CD4-positive, alpha-beta T cell treated with Interleukin-1 beta for 1 hour (primary cell): ENCODE measurements around the gene RAB17.

Experiments used
- DNase-seq, 2 donors: peaks; one replicate each; pipeline ENCODE4 v3.0.0-alpha.2; 2020 to 2022

The RAB17 gene

DNA sequence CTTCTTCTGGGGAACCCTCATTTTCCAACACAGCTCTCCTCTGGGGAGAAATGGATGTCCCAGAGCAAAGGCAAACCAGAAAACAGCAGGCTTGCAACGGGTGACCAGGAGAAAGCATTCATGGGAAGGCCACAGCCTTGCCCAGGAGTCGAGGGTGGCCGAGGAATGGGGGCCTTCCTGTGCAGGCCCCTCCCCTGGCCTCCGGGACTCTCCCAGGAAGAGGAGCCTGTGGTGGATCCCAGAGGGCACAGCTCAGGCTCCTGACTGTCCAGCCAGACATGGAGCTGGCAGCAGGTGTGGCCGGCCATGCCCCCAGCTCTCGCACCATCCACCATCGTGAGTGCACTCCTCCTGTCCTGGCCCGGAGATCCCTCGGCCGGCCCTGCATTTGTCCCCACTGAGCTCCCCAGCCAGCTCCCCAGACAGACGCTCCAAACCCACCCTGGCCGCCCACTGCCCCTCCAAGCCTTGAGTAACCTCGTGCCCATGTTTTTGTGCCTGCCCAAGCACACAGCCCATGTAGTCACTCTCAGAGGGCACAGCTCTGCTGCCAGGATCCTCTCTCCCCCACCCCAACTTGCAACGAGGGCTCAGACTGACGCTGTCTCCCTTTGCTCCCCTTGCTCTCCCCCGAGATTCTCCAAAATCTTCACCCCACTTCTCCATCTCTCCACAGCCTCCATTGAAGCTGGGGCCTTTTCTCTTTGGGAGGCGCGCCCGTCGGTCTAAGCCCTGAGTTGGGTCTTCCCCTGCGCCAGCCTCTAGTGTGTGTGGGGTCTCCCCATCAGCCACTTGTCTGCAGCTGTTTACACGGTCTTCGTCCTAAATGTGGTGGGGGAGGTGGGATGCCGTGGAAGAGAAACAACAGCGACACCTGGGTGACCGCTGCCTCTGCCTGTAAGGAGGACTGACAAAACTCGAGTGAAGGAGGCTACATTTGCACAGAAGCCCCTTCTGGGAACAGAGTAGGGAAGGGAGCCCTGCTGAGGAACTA, 14.4 kb downstream of the RAB17 start:
- DNase-seq, result no peak

DNA sequence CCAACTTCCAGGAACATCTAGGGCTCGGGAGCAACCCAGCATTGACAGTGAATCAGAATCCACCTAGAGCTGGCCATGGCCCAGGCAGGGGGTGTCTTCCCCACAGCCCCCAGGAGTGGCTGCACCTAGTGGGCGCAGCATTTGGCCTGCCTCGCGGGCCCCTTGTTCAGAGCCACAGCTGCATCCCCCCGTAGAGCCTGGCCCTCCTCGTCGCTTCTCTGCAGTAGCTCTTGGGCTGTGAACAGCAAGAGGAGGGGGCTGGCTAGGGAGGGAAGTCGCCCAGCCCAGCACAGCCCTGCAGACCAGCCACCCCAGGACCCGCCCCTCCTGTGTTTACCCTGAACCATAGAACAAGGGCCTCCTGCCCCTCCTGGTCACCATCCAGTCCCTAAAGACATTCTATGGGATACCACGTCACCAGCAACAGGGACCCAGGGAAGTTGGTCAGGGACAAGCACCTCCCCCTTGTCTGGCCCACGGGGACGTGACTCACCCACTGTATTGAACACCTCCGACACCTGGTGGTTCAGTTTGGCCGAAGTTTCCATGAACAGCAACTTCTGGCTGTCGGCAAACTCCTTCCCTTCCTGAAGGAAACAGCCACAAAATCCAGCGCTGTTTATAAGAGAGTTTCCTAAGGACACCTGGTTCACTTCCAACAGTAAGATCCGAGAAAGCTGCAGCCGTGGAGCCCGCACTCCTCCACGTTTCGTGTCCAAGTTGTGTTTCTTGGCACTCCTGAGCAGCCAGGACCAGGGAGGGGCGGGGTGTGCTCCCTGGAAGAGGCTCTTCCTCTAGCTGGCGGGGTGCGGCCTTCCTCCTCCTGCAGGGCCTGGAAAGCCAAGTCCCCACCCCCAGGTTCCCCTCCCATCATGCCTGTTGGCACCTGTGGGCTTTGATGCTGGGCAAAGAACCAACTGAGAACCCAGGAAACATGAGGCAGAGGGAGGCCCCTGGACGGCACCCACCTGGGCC, 15.4 kb downstream of the RAB17 start:
- no peak for DNase-seq

DNA sequence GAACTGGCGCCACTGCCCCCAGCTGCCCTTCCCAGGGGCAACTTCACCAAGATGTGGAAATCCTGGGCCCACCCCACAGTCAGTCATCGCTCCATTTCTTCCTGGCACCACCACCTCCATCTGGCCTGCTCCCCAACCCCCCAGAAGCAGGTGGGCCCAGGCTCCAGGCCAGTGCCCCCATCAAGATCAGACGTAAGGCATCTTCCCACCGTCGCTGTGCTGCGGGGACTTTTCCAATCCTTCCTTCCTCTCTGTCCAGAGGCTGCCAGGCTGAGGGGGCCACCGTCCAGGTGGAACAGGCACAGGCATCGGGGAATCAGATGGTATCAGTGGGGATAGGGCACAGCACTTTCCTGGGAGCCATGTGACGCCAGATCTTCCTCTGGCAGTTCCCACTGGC, 16.1 kb downstream of the RAB17 start:
- no peak for DNase-seq

DNA sequence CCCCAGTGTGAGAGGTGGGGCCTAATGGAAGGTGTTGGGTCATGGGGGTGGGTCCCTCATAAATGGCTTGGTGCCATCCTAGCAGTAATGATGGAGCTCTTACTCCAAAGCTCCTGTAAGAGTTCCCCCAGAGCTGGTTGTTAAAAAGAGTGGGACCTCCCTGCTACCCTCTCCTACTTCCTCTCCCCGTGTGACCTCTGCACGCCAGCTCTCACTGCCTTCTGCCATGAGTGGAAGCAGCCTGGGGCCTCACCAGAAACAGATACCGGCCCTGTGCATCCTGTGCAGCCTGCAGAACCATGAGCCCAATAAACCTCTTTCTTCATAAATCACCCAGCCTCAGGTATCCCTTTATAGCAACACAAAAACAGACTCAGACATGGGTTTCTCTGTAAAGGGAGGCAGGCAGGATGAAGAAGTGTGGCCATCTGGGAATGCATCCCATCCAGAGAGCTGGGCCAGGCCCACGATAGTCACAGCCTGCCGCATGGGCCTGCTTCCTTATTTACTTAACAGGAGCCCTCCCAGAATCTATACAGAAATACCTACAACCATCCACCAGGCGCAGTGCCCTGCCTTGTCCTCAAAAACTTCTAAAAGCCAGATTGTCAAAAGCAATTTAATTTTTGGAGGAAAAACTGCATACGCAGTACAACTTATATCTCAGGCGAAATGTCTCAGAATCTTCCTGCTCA, 16.7 kb downstream of the RAB17 start:
- DNase-seq, result no peak

DNA sequence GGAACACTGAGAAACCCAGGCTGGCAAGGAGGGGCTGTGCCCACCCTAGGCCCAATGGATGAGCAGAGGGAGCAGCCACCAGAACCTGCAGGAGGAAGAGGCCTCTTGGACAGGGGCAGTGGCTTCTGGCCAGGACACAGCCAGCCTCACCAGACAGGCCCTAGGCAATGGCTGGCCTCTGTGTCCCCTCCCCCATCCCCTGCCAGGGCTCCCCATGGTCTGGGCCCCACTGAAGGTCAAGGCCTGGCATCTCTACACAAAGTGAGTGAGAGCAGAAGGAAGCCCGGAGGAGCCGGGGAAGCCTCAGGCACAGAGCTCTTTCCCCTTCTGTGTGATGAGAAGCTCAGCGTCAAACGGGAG, 17.8 kb downstream of the RAB17 start:
- DNase-seq, result no peak

DNA sequence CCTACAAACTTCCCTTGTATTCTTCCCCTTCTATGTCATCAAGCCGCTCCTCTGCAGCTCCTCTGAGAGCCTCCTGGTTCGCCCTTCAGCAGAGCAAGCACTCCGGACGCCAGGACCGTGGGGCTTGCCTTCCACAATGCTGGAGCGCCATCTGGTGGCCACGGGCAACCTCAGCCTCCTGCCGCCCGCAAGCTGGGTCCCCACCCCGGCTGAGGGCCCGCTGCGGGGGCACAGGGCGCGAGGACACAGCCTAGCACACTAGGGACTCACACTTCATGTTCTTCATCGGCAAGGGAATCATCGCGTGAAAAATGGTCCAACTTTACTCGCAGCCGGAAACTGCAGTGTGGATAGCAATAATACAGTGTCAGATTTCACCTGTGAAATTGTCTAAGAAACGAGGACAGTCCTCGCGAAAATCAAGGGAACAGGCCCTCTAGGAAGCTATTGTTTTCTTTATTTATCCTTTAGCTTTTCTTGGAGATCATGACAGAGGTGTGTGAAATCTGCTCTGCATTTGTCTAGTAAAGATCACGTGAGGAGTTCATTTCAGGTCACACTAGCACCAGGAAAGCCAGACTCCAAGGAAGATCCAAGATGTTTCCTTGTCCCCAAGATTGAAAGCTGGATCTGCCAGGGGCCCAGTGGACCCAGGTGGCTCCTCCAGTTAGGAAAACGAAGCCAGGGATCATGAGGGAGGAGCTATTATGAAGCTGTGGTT, 18.4 kb downstream of the RAB17 start:
- peak; percentile 80 to 84 for DNase-seq

DNA sequence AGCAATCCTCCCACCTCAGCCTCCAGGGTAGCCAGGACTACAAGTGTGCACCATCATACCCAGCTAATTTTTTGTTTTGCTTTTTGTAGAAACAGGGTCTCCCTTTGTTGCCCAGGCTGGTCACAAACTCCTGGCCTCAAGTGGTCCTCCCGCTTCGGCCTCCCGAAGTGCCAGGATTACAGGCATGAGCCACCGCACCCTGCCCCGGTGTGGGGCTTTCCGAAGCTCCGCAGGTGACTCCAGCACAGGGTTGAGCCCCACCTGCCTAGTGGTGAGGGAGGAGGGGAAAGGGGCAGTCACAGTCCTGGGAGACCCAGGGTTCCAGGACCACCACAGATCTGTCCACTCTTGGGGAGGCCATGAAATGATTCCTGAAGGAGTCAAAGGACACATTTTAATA, 19.0 kb downstream of the RAB17 start:
- no peak for DNase-seq

DNA sequence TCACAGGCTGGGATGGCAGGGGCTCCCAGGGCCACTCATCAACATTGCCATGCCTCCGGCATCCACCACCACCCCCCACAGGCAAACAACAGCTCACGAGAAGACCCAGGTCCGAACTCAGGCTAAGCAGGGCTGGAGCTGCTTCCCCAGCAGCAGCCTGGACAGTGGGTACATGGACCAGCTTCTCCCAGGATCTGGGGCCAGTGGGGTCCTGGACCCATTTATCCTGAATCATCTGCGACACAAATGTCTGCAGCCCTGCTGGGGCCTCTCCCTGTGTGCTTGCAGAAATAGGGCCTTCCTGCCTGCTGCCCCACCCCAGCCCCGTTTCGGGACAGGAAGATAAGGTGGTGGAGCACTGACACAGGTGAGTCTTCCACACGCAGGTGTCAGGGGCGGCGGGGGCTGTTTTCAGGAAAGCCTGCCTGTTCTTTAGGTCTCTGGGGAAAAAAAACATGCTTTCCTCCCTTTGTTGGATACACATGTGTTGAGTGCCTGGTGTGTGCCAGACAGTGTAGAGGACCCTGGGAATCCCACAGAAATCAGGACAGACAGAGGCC, 19.7 kb downstream of the RAB17 start:
- DNase-seq, result no peak

DNA sequence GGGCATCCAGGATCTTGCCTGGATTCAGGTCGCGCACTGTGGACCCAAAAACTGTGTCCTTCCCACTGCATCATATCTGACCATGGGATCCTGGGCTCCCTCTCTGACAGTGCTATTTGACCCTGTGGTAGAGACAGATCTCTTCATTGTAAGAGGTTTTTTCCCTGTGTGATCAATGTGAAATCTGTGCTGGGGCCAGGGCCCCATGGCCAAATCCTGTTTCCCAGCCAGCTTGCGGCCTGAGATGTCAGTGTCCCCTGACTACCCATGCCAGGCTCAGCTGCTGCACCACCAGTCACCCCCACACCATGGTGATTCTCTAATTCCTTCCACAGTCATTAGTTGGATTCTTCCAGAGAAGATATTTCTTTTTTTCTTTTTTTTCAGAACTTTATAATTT, 20.6 kb downstream of the RAB17 start:
- no peak for DNase-seq

DNA sequence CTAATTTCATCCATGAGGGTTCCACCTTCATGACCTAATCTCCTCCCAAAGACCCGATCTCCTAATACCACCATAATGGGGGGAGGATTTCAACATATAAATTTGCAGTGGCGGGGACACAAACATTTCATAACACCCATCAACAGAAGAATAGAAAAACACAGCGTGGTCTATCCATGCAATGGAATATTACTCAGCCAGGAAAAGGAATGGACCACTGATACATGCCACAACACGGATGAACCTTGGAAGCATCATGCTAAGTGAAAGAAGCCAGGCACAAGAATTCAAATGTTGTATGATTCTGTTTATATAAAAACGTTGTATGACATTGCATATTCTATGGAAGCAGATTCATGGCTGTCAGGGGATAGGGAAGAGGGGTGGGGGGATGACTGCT, 21.5 kb downstream of the RAB17 start:
- DNase-seq, result no peak

DNA sequence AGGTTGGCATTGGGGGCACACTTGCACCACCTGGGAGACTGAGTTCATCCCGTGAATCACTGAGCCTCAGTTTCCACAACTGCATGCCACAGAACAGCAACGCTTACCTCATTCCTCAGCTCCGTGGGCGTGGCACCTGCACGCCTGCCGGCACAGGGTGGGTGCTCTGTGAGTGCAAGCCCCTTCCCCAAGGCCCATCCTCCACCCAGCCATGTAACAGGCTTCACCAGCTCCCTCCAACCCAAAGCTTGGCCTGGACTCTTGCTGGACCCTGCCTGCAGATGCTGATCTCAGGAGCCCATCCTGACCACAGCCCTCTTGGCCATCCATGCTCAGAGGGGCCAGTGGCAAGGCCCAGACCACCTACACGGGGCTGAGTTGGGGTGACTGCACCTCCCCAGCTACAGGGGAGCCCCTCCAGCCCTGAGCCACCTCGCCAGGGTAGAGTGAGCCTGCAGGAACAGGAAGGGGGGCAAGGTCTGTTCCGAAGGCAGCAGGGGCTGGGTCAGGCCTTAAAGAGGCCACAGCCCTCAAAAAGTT, 22.3 kb downstream of the RAB17 start:
- DNase-seq, result no peak

DNA sequence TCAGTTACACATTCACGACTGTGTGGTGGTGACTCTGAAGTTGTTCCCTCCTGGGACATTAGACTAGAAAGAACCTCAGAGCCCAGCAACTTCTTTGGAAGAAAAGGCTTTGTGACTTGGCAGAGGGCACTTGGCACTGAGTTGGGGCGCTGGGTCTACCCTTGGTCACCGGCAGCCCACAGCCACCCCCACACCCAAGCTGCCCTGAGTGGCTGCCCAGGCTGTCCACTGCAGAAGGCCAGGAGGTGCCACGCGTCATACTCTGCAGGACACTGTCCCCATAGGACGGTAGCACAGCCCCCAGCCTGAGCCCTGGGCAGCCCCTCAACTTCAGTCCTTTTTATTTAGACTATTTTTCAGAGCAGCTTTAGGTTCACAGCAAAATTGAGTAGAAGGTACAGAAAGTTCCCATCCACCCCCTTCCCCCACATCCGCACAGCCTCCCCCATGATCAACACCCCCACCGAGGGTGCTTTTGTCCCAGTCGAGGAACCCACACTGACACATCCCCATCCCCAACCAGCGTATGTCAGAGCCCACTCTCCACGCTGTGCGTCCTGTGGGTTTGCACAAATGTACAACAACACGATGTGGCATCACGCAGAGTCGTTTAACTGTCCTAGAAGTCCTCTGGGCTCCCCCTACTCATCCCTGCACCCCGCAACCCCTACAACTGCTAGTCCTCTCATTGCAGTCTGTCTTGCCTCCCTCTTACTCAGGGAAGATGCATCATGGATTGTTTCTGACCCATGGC, 23.1 kb downstream of the RAB17 start:
- no peak for DNase-seq

DNA sequence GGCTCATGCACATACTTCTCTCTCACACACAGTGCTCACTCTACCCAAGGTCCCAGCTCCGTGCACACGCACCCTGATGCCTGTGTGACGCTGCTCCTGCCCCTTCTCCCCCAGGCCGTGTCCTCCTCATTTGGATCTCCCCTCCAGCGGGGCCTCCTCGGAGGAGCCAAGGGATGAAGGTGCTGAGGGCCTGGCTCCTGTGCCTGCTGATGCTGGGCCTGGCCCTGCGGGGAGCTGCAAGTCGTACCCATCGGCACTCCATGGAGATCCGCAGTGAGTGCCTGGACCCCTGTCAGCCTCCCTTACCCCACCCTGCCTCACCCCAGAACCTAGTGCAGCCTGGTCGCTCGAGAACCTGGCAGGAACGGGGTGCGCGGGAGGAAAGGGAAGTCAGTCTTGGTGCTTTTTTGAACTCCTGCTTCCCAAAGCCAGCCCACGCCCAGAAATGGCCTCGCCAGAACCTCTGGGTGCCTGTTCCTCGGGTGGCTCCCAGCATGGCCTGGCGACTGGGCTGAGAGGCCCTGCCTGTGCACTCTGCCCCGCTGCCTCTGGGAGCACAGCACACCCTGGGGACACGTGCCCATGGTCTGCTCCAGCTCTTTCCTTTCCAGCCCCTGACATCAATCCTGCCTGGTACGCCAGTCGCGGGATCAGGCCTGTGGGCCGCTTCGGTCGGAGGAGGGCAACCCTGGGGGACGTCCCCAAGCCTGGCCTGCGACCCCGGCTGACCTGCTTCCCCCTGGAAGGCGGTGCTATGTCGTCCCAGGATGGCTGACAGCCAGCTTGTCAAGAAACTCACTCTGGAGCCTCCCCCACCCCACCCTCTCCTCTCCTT, 23.9 kb downstream of the RAB17 start, which contains the start of gene PRLH:
PRLH (plus strand) TSS at position 174 of the 835 bp plus-strand sequence; CDS start at position 174, 0 bp downstream.
- DNase-seq, result no peak

DNA sequence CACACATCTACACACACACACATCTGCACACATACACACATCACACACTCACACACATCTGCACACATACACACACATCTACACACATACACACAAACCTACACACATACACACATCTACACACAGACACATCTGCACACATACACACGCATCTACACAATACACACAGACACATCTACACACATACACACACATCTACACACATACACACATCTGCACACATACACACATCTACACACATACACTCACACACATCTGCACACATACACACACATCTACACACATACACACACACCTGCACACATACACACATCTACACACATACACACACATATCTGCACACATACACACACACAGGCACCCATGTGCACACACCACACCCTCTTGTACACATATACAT, 24.6 kb downstream of the RAB17 start:
- DNase-seq, result no peak

DNA sequence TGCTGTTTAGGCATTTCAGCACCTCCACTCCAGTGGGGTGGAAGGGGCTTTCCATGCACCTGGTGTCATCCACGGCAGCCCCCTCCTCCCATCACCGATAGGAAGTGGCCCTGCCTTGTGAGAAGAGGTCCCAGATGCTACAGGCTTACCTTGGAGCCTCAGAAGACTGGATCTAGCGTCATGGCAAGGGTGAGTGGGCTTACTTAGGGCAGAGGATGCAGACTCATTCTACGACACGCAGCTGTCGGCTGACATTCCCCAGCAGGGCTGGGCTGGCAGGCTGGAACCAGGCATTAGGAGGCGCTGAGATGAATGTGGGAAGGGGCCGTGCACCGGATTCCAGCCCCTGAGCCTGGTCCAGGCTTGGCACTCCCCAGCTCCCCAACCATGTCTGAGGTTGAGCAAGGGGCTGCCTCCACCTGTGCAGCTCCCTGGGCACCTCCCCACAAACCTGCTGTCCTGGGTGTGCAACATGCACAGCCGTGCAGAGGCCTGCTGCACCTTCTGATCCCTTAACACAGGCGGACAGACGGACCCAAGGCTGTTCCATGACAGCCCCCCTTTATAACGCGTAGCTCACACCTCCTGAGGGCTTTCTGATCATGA, 25.9 kb downstream of the RAB17 start:
- no peak for DNase-seq

DNA sequence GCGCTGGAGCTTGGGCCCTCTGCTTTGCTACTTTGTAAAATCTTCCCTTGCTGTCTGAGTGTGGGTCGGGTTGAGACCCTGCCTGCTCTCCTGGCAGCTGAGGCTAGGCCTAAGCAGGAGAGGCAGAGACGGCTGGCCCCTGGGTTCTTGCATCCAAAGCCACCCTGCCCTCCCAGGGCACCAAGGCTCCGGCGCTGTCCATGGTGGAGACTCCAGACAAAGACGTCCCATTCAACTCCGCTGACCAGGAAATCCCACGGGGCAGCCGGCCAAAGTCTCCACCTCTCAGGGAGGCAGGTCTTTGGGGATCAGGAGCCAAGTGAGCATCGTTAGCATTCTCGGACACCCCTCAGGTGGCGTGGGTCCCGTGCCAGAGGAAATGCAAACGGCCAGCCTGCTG, 26.7 kb downstream of the RAB17 start:
- DNase-seq, result no peak

DNA sequence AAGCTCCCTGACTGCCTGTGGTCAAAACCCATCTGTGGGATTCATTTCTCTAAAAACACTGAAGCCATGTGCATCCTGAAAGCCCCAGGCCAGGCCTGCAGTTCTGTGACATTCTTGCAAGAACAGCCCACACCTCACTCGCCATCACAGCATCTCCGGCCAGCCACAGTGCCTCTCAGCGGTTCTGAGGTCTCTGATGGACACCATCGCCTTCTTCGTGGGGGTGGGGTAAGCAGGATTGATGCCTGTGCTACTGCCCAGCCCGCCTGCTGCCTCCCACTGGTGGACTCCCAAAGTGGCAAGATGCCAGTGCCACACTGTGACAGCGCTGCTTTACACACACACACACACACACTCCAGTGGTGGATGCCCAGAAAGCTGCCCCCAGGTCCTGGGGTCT, 29.3 kb downstream of the RAB17 start:
- DNase-seq, result no peak

DNA sequence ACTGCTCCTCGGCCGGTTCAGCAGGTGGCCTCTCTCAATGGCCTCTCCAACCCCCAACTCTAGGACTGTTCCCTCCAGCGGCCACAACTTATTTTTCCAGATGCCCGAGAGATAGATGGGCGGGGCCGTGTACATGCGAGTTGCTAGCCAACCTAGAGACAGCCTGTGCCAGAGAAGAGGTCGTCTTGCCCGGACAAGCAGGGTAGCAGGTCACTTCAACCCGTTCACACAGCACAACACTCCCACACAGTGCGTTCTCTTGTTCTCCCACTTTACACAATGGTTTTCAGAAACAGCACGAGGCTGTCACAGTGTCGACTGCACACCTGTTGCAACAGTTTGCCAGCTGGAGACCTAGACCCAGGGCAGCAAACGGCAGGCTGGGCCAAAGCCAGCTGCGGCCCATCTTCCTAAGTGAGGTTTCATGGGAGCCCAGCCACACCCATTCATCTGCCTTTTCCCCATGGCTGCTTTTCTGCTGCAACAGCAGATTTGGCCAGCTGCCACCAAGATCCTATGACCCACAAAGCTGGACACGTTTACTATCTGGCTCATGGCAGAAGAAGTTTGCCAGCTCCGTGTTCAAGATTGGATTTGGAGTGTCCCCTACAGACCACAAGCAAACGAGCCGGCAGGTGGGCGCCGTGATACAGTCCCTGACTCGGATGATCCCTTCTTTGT, 31.4 kb downstream of the RAB17 start:
- DNase-seq, result no peak

DNA sequence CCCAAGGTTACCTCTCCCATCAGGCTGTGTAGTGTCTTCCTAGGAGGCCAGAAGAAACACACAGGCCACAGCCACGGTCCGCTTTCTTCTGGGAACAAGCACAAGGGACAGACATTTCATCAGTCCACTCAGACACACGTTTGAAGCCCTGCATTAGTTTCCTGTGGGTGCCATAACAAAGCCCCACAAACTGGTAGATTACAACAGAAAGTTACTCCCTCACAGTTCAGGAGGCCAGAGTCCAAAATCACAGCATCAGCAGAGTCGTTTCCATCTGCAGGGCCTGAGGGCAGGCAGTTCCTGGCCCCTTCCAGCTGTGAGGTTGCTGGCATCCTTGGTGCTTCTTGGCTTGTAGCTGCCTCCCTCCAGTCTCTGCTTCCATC, 32.9 kb downstream of the RAB17 start:
- DNase-seq, result no peak
